Keratinocyte (primary cell): ENCODE data around the gene RNF13. TPM values are rescaled to one million over a fixed set of nuclear protein-coding genes. Genes with fewer than 3 reads are reported as not detected.

Experiments used
- DNase-seq: peaks from one replicate; pipeline ENCODE4 v3.0.0-alpha.2; 2011; ENCODE audit warnings: low read depth, missing footprints, low spot score
- FAIRE-seq: peaks from 2 replicates; lab custom pipeline; 2011; peaks lifted over from hg19 to GRCh38; lab: Jason Lieb, UNC
- H2AFZ ChIP-seq: 2 replicates; pipeline ENCODE4 v1.6.0; 2012; ENCODE audit warnings: low read length, control low read depth, inconsistent platforms; ENCODE audit not compliant: control insufficient read depth
- H3K27ac ChIP-seq: 2 replicates; pipeline ENCODE4 v1.5.1; 2011; ENCODE audit warnings: low read length; ENCODE audit not compliant: control insufficient read depth, insufficient read depth
- H3K27me3 ChIP-seq: 3 replicates; pipeline ENCODE4 v1.6.0; 2011; ENCODE audit warnings: low read length; ENCODE audit not compliant: control insufficient read depth, insufficient read depth; ENCODE audit errors: extremely low read depth
- H3K36me3 ChIP-seq, 2 experiments: 2 replicates in 1 of 2; 3 replicates in 1 of 2; pipeline ENCODE4 v1.5.1; 2011; ENCODE audit warnings: low read length in 2 of 2, mild to moderate bottlenecking in 1 of 2; ENCODE audit not compliant: control insufficient read depth in 2 of 2, insufficient read depth in 2 of 2; ENCODE audit errors: extremely low read depth in 1 of 2
- H3K4me1 ChIP-seq: 3 replicates; pipeline ENCODE4 v1.5.1; 2011; ENCODE audit warnings: low read length; ENCODE audit not compliant: control insufficient read depth, insufficient read depth; ENCODE audit errors: extremely low read depth
- H3K4me2 ChIP-seq: 3 replicates; pipeline ENCODE4 v1.6.0; 2011; ENCODE audit warnings: low read depth, low read length; ENCODE audit not compliant: control insufficient read depth, insufficient read depth; ENCODE audit errors: extremely low read depth
- H3K4me3 ChIP-seq, 3 experiments: fragments of 200-600 bp in 1 of 3; sonication (generic) in 1 of 3; 2 replicates in 2 of 3; 3 replicates in 1 of 3; pipeline ENCODE4 v1.5.1; 2011 to 2016; ENCODE audit warnings: low read length in 3 of 3, mild to moderate bottlenecking in 3 of 3, control low read depth in 2 of 3, inconsistent platforms in 1 of 3, low read depth in 1 of 3, mixed read lengths in 1 of 3, mixed run types in 1 of 3, moderate library complexity in 1 of 3; ENCODE audit not compliant: control insufficient read depth in 2 of 3, insufficient read depth in 2 of 3; ENCODE audit errors: extremely low read depth in 1 of 3
- H3K79me2 ChIP-seq: 2 replicates; pipeline ENCODE4 v1.6.0; 2012; ENCODE audit warnings: low read length; ENCODE audit not compliant: control insufficient read depth, insufficient read depth
- H3K9ac ChIP-seq: 3 replicates; pipeline ENCODE4 v1.6.0; 2011; ENCODE audit warnings: low read length; ENCODE audit not compliant: control insufficient read depth, insufficient read depth; ENCODE audit errors: extremely low read depth
- H3K9me1 ChIP-seq: 3 replicates; pipeline ENCODE4 v1.6.0; 2011; ENCODE audit warnings: low read length; ENCODE audit not compliant: control insufficient read depth, insufficient read depth; ENCODE audit errors: extremely low read depth
- H3K9me3 ChIP-seq: 2 replicates; pipeline ENCODE4 v1.5.1; 2012; ENCODE audit warnings: low read depth, low read length; ENCODE audit not compliant: control insufficient read depth
- H4K20me1 ChIP-seq: 3 replicates; pipeline ENCODE4 v1.6.0; 2011; ENCODE audit warnings: low read length; ENCODE audit not compliant: control insufficient read depth, insufficient read depth; ENCODE audit errors: extremely low read depth
- CTCF ChIP-seq, 3 experiments: IDR thresholded peaks in 1 of 3; conservative IDR thresholded peaks in 1 of 3; optimal IDR thresholded peaks in 1 of 3; 2 replicates in 2 of 3; 3 replicates in 1 of 3; pipeline versions ENCODE3 to v1.5.1; 2011; ENCODE audit warnings: low read length in 3 of 3, mild to moderate bottlenecking in 3 of 3, moderate library complexity in 2 of 3, control low read depth in 1 of 3, inconsistent platforms in 1 of 3; ENCODE audit not compliant: insufficient read depth in 2 of 3; ENCODE audit errors: extremely low read depth in 1 of 3
- EZH2 ChIP-seq: IDR thresholded peaks from one replicate; pipeline ENCODE4 v1.6.1; 2012; ENCODE audit warnings: inconsistent platforms, mild to moderate bottlenecking, low read length, moderate library complexity
- dilution Hi-C: fragments of 300-500 bp; cut with MboI; formaldehyde crosslinking; loops from one replicate; pipeline ENCODE4 v1.7.0; 2020; ENCODE audit warnings: low sequenced_read_pairs; ENCODE audit not compliant: extremely low pct_ligation_motif_present
- polyA plus RNA-seq, 5 experiments: library from polyadenylated mRNA; depleted of rRNA in 3 of 5; stranded (reverse) in 3 of 5; stranded (forward) in 1 of 5; unstranded in 1 of 5; fragments of >200 nt; gene quantifications; 1 replicate in 1 of 5; 2 replicates in 3 of 5; 3 replicates in 1 of 5; pipeline versions ENCODE4 v1.2.1 to v1.2.3, GENCODE V29; 2011 to 2012; ENCODE audit warnings: missing spikeins in 2 of 5, low read depth in 1 of 5, low replicate concordance in 1 of 5

The RNF13 gene
- polyA plus RNA-seq, 1 donor (not counting 4 experiments of a cell fraction or from before 2014, with no cell fraction given), result 57.4 TPM

- Histone ChIP-seq H3K27ac (no peak overlapping the region), H3K9me1 (no peaks in the 10 kb centered on the region), H3K36me3 (no peaks in the 10 kb centered on the region), H4K20me1 (no peaks in the 10 kb centered on the region), H3K4me2 (peak overlapping the region; percentile 95), H2AFZ (no peak overlapping the region), H3K4me3 (peak overlapping the region in 2 of 3 experiments; percentile 4 to 56), H3K4me1 (peaks cover 49% of the 10 kb centered on the region), H3K9me3 (no peaks in the 10 kb centered on the region), H3K27me3 (no peaks in the 10 kb centered on the region), H3K79me2 (peaks cover 68% of the 10 kb centered on the region), H3K9ac (no peak overlapping the region)
- DNase-seq (no peak), FAIRE-seq (no peak)
- TF ChIP-seq EZH2, result no peak
- TF ChIP-seq CTCF (optimal IDR thresholded peaks at IDR 0.05 in 1 of 3, IDR thresholded peaks at IDR 0.05 in 1 of 3, conservative IDR thresholded peaks at IDR 0.05 in 1 of 3; ENCODE audit: extremely low read depth in 1 of 3, insufficient read depth in 2 of 3, low read length in 3 of 3), result no peak
- dilution Hi-C loops, result no loop called here
Observed at GRCh38 chr3:149815321-149815720, 2.3 kb downstream of the RNF13 start.

GRCh38 chr3:149815728-149816127 lies 2.7 kb downstream of the RNF13 start:
- H3K4me1 ChIP-seq, result peaks cover 50% of the 10 kb centered on the region
- no peaks in the 10 kb centered on the region for H3K36me3 ChIP-seq
- no peak for FAIRE-seq
- dilution Hi-C loops, result no loop called here
- no peak overlapping the region for H3K27ac ChIP-seq
- H3K27me3 ChIP-seq, result no peaks in the 10 kb centered on the region
- no peak overlapping the region for H3K4me3 ChIP-seq
- no peak overlapping the region for H3K9ac ChIP-seq
- no peak overlapping the region for H2AFZ ChIP-seq
- no peak for TF ChIP-seq EZH2
- TF ChIP-seq CTCF (optimal IDR thresholded peaks at IDR 0.05 in 1 of 3, IDR thresholded peaks at IDR 0.05 in 1 of 3, conservative IDR thresholded peaks at IDR 0.05 in 1 of 3; ENCODE audit: extremely low read depth in 1 of 3, insufficient read depth in 2 of 3, low read length in 3 of 3), result no peak
- no peaks in the 10 kb centered on the region for H4K20me1 ChIP-seq
- H3K9me3 ChIP-seq, result no peaks in the 10 kb centered on the region
- H3K4me2 ChIP-seq, result peak overlapping the region; percentile 95
- H3K9me1 ChIP-seq, result no peaks in the 10 kb centered on the region
- H3K79me2 ChIP-seq, result peaks cover 71% of the 10 kb centered on the region
- no peak for DNase-seq
